B cell (primary cell): ENCODE measurements around the gene TRAF3. TPM values are rescaled to one million over a fixed set of nuclear protein-coding genes. Genes with fewer than 3 reads are reported as not detected.

ENCODE experiments used
- ATAC-seq: fragments of 200-7000 bp; cut with Tn5 transposase; one replicate; pipeline ENCODE4 v1.10.0; 2021; ENCODE audit warnings: low read depth, mild to moderate bottlenecking, moderate number of reproducible peaks, moderate library complexity
- CTCF ChIA-PET: fragments of 350-600 bp; sonication (Branson Sonifier 250); formaldehyde crosslinking; loops from one replicate; lab custom pipeline; 2021; ENCODE audit warnings: antibody characterized with exemption, inconsistent platforms; lab: Charles Lee
- POLR2A ChIA-PET: fragments of 350-600 bp; sonication (Branson Sonifier 250); formaldehyde crosslinking; loops from one replicate; lab custom pipeline; 2021; ENCODE audit warnings: antibody characterized with exemption; lab: Charles Lee
- DNase-seq: peaks from one replicate; pipeline ENCODE4 v3.0.0; 2013
- H2AFZ ChIP-seq: 2 replicates; pipeline ENCODE4 v1.6.1; 2012; ENCODE audit warnings: mild to moderate bottlenecking, low read depth, low read length; ENCODE audit not compliant: insufficient read depth, poor library complexity, severe bottlenecking
- H3K27ac ChIP-seq, 2 donors: 1 replicate in 1 of 2; 2 replicates in 1 of 2; pipeline ENCODE4 v1.5.1; 2012 to 2013; ENCODE audit warnings: low read length in 2 of 2, mild to moderate bottlenecking in 2 of 2, moderate library complexity in 1 of 2
- H3K27me3 ChIP-seq, 4 experiments: fragments of 200-600 bp in 1 of 4; sonication (generic) in 1 of 4; replicated peaks in 1 of 4; 1 replicate in 2 of 4; 2 replicates in 2 of 4; pipeline versions ENCODE4 v1.6.1 to v1.7.0; 2013 to 2016; ENCODE audit warnings: low read length in 3 of 4, mild to moderate bottlenecking in 2 of 4, mixed read lengths in 1 of 4, moderate library complexity in 1 of 4; ENCODE audit not compliant: insufficient read depth in 4 of 4, control insufficient read depth in 3 of 4; ENCODE audit errors: control extremely low read depth in 1 of 4
- H3K36me3 ChIP-seq, 2 experiments: replicated peaks in 1 of 2; 1 replicate in 1 of 2; 2 replicates in 1 of 2; pipeline versions ENCODE4 v1.6.1 to v1.7.1; 2013; ENCODE audit warnings: low read length in 1 of 2; ENCODE audit not compliant: insufficient read depth in 2 of 2, control insufficient read depth in 1 of 2; ENCODE audit errors: control extremely low read depth in 1 of 2, extremely low read depth in 1 of 2
- H3K4me1 ChIP-seq, 2 donors: fragments of 200-600 bp in 1 of 2; sonication (generic) in 1 of 2; 1 replicate in 1 of 2; 2 replicates in 1 of 2; pipeline versions ENCODE4 v1.5.1 to v1.6.1; 2013 to 2017; ENCODE audit warnings: low read length in 2 of 2; ENCODE audit not compliant: control insufficient read depth in 2 of 2, insufficient read depth in 2 of 2
- H3K4me2 ChIP-seq: replicated peaks from 2 replicates; pipeline ENCODE3; 2012; ENCODE audit warnings: mild to moderate bottlenecking, low read depth, low read length; ENCODE audit not compliant: poor library complexity, severe bottlenecking
- H3K4me3 ChIP-seq, 5 experiments: fragments of 200-600 bp in 1 of 5; sonication (generic) in 1 of 5; 1 replicate in 3 of 5; 2 replicates in 2 of 5; pipeline versions ENCODE4 v1.5.1 to v1.7.0; 2011 to 2016; ENCODE audit warnings: low read length in 4 of 5, mild to moderate bottlenecking in 4 of 5, low read depth in 2 of 5, control low read depth in 1 of 5, moderate library complexity in 1 of 5; ENCODE audit not compliant: insufficient read depth in 1 of 5; ENCODE audit errors: control extremely low read depth in 1 of 5, extremely low read depth in 1 of 5
- H3K79me2 ChIP-seq: fragments of 200-600 bp; sonication (generic); one replicate; pipeline ENCODE4 v1.6.0; 2016; ENCODE audit warnings: low read length; ENCODE audit not compliant: control insufficient read depth, insufficient read depth
- H3K9ac ChIP-seq: fragments of 200-600 bp; sonication (generic); 2 replicates; pipeline ENCODE4 v1.6.1; 2017; ENCODE audit warnings: mild to moderate bottlenecking, low read length, moderate library complexity
- H3K9me3 ChIP-seq, 3 donors: one replicate each; pipeline versions ENCODE4 v1.6.1 to v1.7.1; 2013; ENCODE audit warnings: low read length in 2 of 3; ENCODE audit not compliant: control insufficient read depth in 2 of 3, insufficient read depth in 1 of 3; ENCODE audit errors: control extremely low read depth in 1 of 3
- H4K20me1 ChIP-seq: 2 replicates; pipeline ENCODE4 v1.6.0; 2012; ENCODE audit warnings: mild to moderate bottlenecking, low read length; ENCODE audit not compliant: insufficient read depth, control insufficient read depth, poor library complexity, severe bottlenecking
- H3K27ac Mint-ChIP-seq: one replicate; pipeline ENCODE4 v1.8.0; 2021; ENCODE audit warnings: mixed read lengths
- H3K27me3 Mint-ChIP-seq: one replicate; pipeline ENCODE4 v1.8.0; 2021; ENCODE audit warnings: mixed read lengths
- H3K4me1 Mint-ChIP-seq: one replicate; pipeline ENCODE4 v1.8.0; 2021; ENCODE audit warnings: mixed read lengths
- H3K4me3 Mint-ChIP-seq: one replicate; pipeline ENCODE4 v1.8.0; 2021; ENCODE audit warnings: mixed read lengths
- H3K9me3 Mint-ChIP-seq: one replicate; pipeline ENCODE4 v1.8.0; 2022; ENCODE audit warnings: mixed read lengths; ENCODE audit not compliant: insufficient read depth
- CTCF ChIP-seq: fragments of 200-600 bp; IDR thresholded peaks from one replicate; pipeline ENCODE4 v1.8.0; 2022; ENCODE audit warnings: antibody characterized with exemption, mild to moderate bottlenecking
- EZH2 ChIP-seq: IDR thresholded peaks from 2 replicates; pipeline ENCODE4 v1.6.1; 2012; ENCODE audit warnings: borderline replicate concordance, low read depth, mild to moderate bottlenecking, moderate library complexity, low read length; ENCODE audit not compliant: insufficient read depth, poor library complexity, severe bottlenecking
- WGBS: methylation state at CpG from one replicate; pipeline ENCODE4 v1.1.5; 2013; ENCODE audit warnings: missing lambda C conversion rate; ENCODE audit not compliant: insufficient coverage; 5-methylcytosine and 5-hydroxymethylcytosine counted together
- intact Hi-C: fragments of 100-400 bp; cut with micrococcal nuclease; formaldehyde crosslinking; loops from one replicate; pipeline ENCODE4 v1.10.0; 2022
- polyA plus RNA-seq: library from polyadenylated mRNA; depleted of rRNA; stranded (reverse); fragments of >200 nt; gene quantifications from 2 replicates; pipeline ENCODE4 v1.2.3, GENCODE V29; 2012
- total RNA-seq, 2 donors: library from RNA; stranded (reverse); fragments of 120-200 nt in 1 of 2; gene quantifications; 1 replicate in 1 of 2; 2 replicates in 1 of 2; pipeline versions ENCODE4 v1.2.3 to v1.2.4, GENCODE V29; 2013 to 2022

TRAF3 gene
- total and polyA plus RNA-seq, 2 donors (not counting 1 experiment from before 2014, with no cell fraction given) = 42.8 to 89.8 TPM

- 0% methylated on average over 3 of the region's 4 CpGs for WGBS
- ChIA-PET POLR2A (interaction anchor here (0.9 to 2.2 kb wide), 4 partner anchors 15 to 133 kb away, joined by 3 to 13 read pairs (median 5); no protein-coding TSS in a partner anchor), CTCF (interaction anchor here (0.6 to 2.1 kb wide), 9 partner anchors 12 to 366 kb away, joined by 3 to 20 read pairs (median 5); no protein-coding TSS in a partner anchor)
- Mint-ChIP-seq H3K4me1 (peaks cover 61% of the 10 kb centered on the region), H3K4me3 (peak overlapping the region; percentile 85), H3K27ac (peak overlapping the region; percentile 98), H3K9me3 (no peaks in the 10 kb centered on the region), H3K27me3 (no peaks in the 10 kb centered on the region)
- Histone ChIP-seq H3K4me2 (peak overlapping the region; percentile 76), H3K79me2 (peaks cover 32% of the 10 kb centered on the region), H3K27ac (peak overlapping the region; percentile 91 to 93), H4K20me1 (no peaks in the 10 kb centered on the region), H3K4me1 (peaks cover 62 to 73% of the 10 kb centered on the region in 2 donors), H3K36me3 (peaks cover 0 to 53% of the 10 kb centered on the region in 2 experiments), H3K27me3 (no peaks in the 10 kb centered on the region), H3K4me3 (peak overlapping the region in 4 of 5 experiments; percentile 15 to 45 (median 30)), H3K9ac (peak overlapping the region; percentile 52), H2AFZ (peak overlapping the region; percentile 50), H3K9me3 (peaks cover 0 to 3% (median 0%) of the 10 kb centered on the region in 3 donors)
- ATAC-seq (peak; percentile 77), DNase-seq (peak; percentile 88)
- TF ChIP-seq EZH2 (no peak), CTCF (no peak)
- intact Hi-C loops = loop anchor here (1.0 kb wide), 3 partner anchors 16 to 126 kb away; no protein-coding TSS in a partner anchor
Observed at GRCh38 chr14:102901633-102902032, 124.4 kb downstream of the TRAF3 start.

GRCh38 chr14:102902086-102902485, 124.8 kb downstream of the TRAF3 start:
- ChIA-PET POLR2A (interaction anchor here (0.9 to 2.2 kb wide), 3 partner anchors 15 to 134 kb away, joined by 4 to 13 read pairs (median 6); no protein-coding TSS in a partner anchor), CTCF (interaction anchor here (0.7 to 2.1 kb wide), 6 partner anchors 12 to 207 kb away, joined by 4 to 20 read pairs (median 8); no protein-coding TSS in a partner anchor)
- Histone ChIP-seq H3K4me3 (peak overlapping the region in 4 of 5 experiments; percentile 7 to 40 (median 18)), H3K27me3 (no peaks in the 10 kb centered on the region), H3K4me2 (peak overlapping the region; percentile 76), H3K9me3 (peaks cover 0 to 3% (median 0%) of the 10 kb centered on the region in 3 donors), H4K20me1 (no peaks in the 10 kb centered on the region), H3K79me2 (peaks cover 34% of the 10 kb centered on the region), H3K9ac (peak overlapping the region; percentile 52), H2AFZ (no peak overlapping the region), H3K4me1 (peaks cover 67 to 77% of the 10 kb centered on the region in 2 donors), H3K27ac (peak overlapping the region; percentile 91 to 93), H3K36me3 (peaks cover 0 to 57% of the 10 kb centered on the region in 2 experiments)
- ATAC-seq = no peak
- intact Hi-C loops = no loop called here
- Mint-ChIP-seq H3K4me3 (peak overlapping the region; percentile 85), H3K4me1 (peaks cover 61% of the 10 kb centered on the region), H3K27me3 (no peaks in the 10 kb centered on the region), H3K27ac (peak overlapping the region; percentile 98), H3K9me3 (no peaks in the 10 kb centered on the region)
- DNase-seq = no peak
- WGBS = 11% methylated on average over 7 of the region's 7 CpGs
- TF ChIP-seq EZH2 = no peak
- TF ChIP-seq CTCF = no peak
